NCI-H345 (cell line): ENCODE results near the gene NRXN2.
"Not testable (repeated sequence)": the region's sequence is repeated elsewhere in the genome, so short reads cannot be mapped to it uniquely, and the experiment has no call there.

Experiments used
- DNase-seq: peaks from one replicate; lab custom pipeline; 2025; lab: John Stamatoyannopoulos, UW

The NRXN2 gene

DNA sequence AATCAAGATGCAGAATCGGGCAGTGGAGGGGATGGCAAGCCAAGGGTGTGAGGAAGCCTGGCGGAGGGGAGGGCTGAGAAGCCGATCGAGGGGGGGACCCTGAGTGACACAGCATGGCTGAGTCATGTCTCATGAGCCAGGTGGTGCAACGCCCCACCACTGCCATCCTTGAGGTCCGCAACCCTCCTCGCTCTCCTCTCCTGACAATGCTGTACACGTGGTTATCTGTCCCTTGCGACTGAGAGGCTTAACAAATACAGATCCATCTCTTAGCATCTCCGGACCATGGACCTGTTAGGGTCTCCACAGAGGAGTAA lies 117.8 kb downstream of the NRXN2 start:
- no peak for DNase-seq

DNA sequence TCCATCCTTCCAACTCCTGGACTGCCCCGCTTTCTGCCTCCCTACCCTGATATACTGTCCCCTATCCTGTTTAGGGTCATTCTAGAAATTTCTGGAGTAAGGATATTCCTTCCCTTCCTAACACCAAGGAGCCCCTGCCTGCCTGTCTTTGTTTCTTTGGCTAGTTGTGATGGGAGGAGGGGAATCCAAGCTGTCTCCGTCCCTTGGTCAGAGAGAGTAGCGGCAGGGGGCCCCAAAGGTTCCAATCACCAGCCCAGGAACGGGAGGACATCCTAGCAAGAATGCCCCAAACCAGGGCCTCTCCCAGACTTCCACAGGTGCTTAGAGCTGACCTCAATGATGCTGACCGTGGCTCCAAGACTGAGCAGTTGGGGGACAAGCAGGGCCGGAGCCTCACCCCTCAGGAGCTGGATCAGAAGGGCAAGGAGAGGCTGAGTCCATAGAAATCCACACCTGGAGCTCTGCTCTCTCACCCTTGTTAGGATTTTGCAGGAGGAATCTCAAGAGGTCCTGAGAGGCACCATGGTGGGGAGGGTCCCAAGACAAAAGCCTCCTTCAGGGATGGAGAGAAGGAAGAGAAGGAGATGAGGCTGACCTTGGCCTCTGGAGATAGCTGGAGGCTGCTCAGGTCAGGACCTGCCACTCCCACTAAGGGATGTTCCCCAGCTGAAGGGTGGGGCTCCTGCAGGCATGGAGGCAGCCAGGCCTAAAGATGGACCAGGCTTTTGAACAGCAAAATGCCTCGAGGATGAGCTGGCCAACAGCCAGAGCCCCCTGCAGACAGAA lies 118.3 kb downstream of the NRXN2 start:
- no peak for DNase-seq

DNA sequence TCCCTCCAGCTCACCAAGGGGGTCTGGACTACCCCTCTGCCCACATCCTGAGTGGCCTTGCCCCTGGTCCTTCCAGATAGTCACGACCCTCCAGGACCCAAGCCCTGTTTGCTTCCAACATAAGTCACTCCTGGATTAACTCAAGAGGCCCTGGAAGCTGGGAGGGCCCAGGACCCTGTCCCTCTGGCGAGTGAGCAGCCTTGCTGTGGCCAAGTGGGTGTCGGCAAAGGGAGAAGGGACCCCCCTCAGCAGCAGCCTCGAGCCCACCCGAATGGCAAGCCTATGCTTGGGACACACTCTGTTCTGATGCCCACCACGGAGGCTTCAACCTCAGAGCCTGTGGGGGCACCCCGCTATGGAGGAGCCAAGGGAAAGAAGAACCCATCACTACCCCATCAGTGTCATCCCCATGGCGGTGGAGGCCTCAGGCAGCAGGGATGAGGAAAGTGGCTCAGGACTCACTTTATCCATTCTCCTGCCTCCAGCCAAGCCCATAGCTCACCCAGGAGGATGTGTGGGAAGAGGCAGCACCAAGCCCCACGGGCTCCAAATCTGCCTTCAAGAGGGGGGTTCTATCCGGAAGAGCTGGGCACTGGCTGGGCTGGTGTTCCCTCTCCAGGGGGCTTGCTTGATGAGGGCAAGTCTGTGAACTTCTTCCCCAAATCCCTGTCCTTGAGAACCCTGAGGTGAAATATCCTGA lies 119.4 kb downstream of the NRXN2 start:
- no peak for DNase-seq

DNA sequence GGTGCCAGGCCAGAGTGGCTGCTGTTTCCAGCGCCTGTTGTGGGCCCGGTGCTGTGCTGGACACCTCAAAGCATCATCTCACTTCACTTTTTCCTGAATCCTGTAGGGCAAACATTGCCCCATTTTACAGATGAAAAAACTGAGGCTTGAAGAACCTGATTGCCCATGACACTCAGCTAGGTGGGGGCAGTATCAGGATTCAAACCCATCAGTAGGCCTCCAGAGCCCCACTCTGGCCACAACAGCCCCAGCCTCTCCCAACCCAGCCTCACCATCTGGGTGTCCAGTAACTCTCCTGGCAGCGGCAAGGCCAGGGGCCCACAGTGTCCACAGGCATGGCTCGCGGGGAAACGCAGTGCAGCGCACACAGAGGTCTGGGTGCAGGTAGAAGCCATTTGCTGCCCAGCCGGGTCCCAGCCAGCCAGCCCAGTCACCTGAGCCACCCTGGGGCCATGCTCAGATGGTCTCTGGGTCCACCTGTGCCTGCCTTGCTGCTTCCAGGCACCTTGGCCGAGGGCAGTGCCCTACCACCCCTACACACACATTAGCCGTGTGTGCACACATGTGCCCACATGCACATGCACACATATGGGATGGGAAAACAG lies 120.4 kb downstream of the NRXN2 start:
- no peak for DNase-seq

DNA sequence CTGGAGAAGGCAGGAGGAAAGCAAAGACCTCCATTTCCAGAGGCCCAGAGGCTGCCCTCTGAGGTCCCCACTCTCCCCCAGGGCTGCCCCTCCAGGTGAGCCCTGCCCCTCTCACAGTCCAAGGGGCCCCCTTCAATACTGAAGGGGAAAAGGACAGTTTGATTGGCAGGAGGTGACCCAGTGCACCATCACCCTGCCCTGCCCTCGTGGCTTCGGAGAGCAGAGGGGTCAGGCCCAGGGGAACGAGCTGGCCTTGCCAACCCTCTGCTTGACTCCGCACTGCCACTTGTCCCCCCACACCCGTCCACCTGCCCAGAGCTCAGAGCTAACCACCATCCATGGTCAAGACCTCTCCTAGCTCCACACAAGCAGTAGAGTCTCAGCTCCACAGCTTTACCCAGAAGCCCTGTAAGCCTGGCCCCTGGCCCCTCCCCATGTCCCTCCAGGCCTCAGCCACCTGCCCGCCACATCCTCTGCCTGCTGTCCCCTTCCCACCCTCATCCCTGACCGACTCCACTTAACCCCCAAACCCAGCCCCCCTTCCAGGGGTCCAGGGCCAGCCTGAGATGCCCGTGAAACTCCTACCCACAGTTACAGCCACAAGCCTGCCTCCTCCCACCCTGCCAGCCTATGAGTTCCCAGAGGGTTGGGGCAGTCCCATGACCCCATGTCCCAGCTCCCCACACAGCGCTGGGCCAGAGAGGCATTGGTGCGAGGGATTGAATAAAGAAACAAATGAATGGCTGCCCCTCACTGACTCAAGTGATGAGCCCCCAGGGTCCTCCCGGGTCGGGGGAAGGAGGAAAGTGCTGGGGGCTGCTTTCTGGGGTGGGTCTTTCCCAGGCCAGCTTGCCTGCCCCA lies 121.2 kb downstream of the NRXN2 start:
- DNase-seq, result no peak

DNA sequence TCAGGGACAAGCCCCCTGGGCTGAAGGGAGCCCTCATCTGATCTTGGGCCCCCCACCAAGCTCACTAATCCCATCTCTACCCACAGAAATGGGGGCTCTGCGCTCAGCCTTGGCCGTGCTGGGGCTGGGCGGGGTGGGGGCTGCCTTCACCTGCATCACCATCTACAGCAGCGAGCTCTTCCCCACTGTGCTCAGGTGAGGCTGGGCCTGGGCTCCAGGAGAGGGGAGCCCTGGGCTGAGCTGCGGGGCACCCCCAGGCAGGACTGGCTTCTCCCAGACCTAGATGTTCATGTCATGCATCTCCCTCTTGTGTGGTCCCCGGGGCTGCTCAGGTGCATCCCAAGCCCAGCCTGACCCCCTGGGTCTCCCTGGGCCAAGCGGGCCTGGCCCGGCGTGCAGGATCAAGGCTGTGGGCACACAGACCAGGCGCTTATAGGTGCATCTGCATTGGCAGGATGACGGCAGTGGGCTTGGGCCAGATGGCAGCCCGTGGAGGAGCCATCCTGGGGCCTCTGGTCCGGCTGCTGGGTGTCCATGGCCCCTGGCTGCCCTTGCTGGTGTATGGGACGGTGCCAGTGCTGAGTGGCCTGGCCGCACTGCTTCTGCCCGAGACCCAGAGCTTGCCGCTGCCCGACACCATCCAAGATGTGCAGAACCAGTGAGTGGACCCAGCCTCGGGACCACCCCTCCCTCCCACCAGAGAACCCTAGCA lies 122.6 kb downstream of the NRXN2 start:
- DNase-seq, result no peak

DNA sequence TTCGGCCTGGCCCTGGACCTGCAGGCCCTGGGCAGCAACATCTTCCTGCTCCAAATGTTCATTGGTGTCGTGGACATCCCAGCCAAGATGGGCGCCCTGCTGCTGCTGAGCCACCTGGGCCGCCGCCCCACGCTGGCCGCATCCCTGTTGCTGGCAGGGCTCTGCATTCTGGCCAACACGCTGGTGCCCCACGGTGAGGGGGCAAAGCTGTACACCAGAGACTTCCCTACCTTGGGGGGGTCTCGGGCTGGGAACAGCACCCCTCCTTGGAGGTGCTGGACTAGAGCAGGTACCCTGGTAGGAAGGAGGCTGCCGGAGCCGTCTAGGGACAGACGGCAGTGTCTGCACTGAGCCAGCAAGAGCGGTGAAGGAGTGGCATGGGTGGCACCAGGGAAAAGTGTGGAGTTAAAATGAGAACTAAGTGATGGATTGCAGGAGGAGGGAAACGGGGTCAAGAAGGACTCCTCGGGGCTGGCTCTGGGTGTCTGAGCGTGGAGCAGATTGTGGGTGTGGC lies 123.2 kb downstream of the NRXN2 start:
- no peak for DNase-seq

DNA sequence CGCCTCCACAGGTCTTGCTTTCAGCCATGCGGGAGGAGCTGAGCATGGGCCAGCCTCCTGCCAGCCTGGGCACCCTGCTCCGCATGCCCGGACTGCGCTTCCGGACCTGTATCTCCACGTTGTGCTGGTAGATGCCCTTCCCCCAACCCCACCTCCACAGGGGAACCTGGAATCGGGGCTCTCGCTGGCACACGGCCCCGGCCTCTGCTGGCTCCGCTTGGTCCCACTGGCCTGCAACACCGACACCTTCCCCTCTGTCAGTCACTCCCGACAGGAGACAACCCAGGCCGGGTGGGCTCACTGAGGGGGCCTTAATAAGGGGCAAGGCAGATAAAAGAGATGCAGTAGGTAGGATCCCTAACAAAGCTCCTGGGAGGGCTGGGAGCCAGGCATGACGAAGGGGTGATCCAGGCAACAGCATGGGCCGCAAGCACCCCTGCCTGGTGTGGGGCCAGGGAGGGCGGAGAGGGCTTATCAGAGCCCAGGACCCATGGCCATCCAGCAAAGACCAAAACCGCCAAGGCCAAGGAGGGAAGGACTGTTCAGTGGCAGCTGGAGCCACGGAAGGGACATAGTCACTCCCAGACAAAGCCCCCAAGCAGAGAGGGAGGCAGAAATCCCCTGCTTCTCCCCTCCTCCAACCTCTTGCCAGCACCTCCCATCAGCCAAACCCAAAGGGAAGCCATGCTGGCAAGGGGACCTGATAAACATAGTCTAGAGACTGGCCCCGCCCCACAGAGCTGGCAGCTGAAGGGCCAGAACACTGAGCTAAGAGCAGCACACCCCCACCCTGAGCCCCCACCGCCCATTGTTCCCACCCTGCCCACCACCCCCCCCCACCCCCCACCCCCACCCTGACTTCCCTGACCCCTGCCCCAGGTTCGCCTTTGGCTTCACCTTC lies 124.0 kb downstream of the NRXN2 start:
- no peak for DNase-seq

DNA sequence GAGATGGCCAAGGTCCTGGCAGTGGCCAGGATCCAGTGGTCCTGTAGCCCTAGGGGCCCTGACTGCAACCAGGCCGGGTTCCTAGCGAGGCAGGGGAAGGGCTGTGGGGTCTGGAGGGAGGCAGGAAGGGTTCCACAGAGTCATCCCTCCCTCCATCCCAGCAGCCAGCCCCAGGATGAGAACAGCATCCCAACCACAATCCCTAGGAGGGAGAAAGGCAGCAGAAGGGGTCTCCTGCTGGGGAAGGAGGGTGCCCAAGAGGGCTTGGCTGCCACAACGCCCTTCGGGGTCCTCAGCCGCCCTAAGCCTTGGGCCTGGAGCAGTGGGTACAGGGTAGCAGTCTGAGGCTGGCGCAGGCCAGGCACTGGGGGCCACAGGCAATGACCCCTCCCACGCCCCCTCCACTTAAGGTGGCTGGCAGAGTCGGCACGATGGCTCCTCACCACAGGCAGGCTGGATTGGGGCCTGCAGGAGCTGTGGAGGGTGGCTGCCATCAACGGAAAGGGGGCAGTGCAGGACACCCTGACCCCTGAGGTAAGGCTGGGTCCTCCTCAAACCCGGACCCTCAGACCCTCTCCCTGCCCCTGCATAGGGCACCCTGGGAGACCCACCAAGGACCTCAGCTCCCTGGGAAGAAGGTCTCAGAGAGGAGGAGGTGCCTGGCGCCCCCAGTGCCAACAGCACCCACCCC lies 124.7 kb downstream of the NRXN2 start:
- no peak for DNase-seq

DNA sequence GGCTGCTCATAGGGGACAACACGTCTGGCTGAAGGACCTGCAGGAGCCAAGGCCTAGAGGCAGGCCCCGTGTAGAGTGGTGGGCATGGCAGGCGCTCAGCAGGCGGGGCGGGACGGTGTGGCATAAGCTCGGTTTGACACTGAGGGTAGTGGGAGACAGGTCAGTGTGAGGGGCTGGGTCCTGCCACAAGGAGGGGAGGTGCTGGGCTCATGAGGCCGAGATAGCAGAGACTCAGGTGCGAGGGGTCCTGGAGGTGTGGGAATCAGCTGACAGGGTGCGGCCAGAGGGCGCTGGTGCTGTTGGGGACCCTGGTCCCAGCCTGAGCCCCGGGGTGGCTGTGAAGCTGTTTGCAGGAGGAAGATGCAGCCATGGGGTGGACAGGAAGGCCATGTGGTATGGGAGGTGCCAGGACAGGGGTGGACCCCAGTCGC lies 125.3 kb downstream of the NRXN2 start:
- no peak for DNase-seq

DNA sequence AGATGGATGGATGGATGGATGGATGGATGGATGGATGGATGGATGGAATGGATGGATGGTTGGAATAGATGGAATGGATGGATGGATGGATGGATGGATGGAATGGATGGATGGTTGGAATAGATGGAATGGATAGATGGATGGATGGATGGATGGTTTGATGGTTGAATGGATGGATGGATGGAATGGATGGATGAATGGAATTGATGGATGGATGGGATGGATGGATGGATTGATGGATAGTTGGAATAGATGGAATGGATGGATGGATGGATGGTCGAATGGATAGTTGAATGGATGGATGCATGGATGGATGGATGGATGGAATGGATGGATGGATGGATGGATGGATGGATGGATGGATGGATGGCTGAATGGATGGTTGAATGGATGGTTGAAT lies 127.1 kb downstream of the NRXN2 start:
- not testable (repeated sequence) for DNase-seq

DNA sequence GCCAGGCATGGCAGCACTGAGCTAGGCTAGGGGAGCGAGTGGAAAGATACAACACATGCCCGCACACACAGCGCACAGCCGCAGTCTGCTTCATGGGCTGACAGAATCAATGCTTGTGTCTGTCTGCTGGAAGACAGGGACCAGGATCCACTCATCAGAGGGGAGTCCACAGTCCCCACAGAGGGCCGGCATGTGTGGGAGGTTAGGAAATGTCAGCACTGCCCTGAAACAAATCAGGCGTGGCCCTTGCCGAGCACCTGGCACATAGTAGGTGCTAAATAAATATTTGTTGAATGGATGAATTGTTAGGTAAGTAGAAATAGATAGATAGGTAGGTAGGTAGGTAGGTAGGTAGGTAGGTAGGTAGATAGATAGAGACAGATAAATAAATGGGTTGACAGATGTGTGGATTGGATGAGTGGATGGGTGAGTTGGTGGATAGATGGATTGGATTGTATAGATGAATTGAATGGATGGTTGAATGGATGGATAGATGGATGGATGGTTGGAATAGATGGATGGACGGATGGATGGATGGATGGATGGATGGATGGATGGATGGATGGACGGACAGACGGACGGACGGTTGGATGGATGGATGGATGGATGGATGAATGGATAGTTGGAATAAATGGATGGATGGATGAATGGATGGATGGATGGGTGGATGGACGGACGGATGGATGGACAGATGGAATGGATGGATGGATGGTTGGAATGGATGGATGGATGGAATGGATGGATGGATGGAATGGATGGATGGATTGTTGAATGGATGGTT lies 128.6 kb downstream of the NRXN2 start:
- DNase-seq, result no peak

DNA sequence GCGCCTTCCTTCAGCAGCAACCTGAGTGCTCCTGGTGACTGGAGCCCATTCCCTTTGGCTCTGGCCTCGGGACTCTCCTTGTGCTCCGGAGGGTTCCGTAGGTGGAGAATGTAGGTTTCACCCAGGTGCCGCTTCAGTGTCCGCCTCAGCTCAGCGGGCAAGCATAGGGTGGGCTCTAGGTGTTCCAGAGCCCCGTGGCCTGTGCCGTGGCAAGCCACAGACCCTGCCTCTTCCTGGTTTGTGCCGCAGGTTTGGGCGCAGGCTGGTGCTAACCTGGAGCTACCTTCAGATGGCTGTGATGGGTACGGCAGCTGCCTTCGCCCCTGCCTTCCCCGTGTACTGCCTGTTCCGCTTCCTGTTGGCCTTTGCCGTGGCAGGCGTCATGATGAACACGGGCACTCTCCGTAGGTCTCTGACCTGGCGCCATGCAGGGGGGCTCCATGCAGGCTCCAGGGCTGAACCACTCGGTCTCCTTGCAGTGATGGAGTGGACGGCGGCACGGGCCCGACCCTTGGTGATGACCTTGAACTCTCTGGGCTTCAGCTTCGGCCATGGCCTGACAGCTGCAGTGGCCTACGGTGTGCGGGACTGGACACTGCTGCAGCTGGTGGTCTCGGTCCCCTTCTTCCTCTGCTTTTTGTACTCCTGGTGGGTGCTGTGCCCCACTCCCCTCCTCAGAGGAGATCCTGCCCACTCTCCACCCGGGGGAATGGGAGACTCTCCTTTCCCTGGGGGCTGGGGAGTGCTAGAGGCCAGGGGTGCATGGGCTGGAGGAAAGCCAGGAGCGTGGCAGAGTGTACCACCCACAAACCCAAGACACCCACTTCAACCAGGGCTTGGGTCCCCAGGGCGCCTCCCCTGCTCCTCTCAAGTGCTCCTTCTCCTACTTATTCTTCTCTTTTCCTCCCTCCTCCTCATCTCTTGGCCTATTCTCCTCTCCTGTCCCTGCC lies 129.6 kb downstream of the NRXN2 start:
- DNase-seq, result no peak

DNA sequence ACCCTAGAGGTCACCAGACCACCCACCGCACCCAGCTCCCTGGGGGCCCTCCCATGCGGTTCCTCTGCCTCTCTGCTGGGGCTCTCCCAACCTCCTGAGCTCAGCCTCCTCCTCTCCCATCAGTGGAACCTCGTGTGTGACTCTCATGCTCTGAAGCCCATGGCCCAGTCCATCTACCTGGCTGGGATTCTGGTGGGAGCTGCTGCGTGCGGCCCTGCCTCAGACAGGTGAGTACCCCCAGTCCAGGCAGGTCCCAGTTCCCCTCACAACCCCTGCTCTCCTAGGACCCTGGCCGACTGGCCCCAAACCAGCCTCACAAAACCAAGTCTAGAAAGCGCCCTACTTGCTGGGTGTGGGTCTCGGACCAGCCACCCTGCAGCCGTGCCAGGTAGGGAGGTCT lies 130.3 kb downstream of the NRXN2 start:
- DNase-seq, result no peak

DNA sequence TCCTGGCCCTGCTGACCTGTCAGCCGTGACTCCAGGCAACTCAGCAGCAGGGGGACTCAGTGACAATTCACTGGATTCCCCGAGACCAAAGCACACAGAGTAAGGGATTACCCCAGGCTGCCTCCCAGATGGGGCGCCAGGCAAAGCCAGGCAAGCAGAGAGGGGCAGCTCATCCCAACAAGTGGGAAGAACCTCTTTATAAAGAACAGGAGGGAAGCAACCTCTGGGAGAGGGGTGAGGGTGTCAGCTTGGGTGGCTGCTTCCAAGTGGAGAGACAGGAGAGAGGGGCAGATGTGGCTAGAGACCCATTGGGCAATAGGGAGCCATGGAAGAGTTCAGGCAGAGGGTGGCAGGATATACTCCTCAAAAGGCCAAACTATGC lies 130.8 kb downstream of the NRXN2 start:
- no peak for DNase-seq

DNA sequence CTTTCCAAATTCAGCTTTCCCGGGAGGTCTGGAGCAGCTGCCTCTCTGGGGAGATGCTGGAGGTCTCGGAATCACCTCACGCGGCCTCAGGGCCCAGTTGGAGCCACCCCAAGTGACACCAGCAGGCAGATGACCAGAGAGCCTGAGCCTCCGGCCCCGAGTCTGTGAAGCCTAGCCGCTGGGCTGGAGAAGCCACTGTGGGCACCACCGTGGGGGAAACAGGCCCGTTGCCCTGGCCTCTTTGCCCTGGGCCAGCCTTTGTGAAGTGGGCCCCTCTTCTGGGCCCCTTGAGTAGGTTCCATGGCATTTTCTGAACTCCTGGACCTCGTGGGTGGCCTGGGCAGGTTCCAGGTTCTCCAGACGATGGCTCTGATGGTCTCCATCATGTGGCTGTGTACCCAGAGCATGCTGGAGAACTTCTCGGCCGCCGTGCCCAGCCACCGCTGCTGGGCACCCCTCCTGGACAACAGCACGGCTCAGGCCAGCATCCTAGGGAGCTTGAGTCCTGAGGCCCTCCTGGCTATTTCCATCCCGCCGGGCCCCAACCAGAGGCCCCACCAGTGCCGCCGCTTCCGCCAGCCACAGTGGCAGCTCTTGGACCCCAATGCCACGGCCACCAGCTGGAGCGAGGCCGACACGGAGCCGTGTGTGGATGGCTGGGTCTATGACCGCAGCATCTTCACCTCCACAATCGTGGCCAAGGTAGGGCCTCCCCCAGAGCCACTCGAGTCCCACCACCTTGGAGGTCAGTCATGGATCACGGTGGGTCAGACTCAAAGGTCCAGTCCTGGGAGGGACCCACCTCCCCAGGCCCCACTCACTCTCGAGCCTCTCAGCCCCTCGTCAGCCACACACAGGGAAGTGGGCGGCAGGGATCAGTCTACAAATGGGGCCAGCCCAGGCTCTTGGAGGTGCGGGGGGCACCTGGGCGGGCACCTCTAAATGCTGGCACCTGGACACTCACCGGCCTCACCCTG lies 131.5 kb downstream of the NRXN2 start:
- DNase-seq, result no peak

DNA sequence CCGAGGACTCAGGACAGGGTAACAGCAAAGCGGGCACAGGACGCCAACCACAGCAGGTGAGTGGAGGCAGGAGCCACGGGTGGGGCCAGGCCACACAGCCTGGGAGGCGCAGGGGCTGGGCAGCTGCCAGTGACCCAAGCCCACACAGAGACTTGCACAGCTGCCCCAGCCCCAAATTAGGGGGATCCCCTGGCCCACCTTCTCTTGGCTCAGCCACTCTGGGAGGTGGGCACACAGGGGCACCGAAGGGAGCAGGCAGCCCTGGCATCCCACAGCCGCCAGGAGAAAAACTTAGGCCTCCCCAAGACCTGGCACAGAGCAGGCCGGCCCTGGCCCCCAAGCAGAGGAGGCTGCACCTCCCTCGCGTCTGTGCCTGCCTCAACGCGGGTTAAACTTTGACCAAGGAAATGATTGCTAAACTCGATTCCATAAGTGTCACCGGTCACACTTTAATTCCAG lies 132.2 kb downstream of the NRXN2 start, which contains the start of gene SLC22A12:
TSS of gene SLC22A12 (plus strand) at position 458 of the 459 bp plus-strand sequence. CDS start 337 bp downstream, outside the sequence.
- no peak for DNase-seq
